NCI-H69 (cell line): ENCODE measurements around the gene ABHD16B.
"Not testable (repeated sequence)": the region's sequence is repeated elsewhere in the genome, so short reads cannot be mapped to it uniquely, and the experiment has no call there.

ENCODE experiments used
- DNase-seq: peaks from one replicate; lab custom pipeline; 2025; lab: John Stamatoyannopoulos, UW

ABHD16B gene

DNA sequence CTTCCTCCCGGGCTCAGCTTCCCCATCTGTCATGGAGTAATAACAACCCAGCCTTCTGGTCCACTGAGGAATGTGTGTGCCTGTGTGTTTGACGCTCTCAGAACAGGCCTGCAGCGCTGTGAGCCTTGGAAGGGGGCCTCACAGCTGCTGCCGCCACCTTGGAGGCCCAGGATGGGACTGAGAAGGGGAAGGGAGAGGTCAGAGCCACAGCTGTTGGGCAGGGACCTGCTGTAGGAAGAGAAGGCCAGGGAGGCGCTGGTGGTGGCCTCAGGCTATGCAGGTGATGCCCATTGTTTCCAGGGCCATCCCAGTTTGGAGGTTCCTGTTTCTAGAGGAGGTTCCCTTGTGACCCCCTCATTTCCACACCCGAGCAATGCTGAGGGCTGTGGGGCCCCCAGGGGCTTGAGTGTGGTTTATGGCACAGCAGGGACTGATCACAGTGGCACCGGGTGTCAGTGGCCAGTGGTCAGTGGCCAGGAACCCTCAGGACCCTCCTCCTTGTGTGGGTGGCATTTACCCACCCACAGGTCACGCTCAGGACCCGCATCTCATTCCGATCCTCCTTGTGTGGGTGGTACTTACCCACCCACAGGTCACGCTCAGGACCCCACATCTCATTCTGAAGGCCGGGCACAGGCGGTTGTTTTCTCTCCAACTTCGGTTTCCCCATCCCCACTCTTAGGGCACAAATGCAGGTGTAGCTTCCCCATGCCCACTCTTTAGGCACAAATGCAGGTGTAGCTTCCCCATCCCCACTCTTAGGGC, 17.8 kb downstream of the ABHD16B start:
- DNase-seq, result no peak

DNA sequence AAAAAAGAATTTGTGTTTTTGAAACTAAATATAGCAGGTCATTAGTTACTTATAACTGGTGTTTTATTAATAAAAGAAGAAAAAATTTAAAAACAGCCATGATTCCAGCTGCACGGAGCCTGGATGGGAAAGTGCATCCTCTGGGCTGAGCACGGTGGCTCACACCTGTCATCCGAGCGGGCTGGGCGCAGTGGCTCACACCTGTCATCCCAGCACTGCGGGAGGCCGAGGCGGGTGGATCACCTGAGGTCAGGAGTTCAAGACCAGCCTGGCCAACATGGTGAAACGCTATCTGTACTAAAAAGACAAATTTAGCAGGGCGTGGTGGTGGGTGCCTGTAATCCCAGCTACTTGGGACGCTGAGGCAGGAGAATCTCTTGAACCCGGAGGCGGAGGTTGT, 19.6 kb downstream of the ABHD16B start:
- not testable (repeated sequence) for DNase-seq

DNA sequence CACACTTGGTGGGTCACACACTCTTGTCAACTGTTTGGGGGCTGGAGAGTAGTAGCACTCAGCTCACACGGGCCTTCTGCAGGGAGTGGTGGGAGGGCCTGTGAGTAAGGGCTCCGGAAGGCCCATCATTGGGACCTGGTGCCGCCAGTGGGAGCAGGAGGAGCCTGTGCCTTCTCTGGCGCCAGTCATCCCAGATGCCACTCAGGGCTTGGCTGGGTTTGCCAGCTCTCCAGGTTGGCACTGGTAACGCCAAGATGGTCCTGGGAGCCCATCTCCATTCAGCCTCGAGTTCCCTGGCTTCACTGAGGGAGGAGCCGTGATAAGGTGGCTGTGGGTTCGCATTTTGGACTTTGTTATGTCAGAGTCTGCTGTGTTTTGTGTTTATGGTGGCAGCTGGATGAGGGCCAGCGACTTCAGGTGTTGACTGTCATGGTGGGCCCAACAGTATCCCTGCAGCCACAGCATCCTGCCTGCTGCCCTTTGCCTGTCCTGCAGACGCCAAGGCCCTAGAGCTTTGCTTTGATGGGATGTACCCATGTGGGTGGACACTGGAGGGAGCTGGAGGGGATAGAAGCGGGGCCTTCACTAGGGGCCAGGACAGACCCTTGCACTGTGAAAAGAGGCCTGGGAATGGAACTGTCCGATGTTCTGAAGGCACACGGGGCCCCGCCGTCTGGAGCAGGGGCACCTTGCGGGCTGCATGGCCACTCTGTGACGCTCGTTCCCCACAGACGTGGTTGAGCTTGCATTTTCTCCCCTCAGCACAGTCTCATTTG, 20.3 kb downstream of the ABHD16B start:
- DNase-seq, result no peak

DNA sequence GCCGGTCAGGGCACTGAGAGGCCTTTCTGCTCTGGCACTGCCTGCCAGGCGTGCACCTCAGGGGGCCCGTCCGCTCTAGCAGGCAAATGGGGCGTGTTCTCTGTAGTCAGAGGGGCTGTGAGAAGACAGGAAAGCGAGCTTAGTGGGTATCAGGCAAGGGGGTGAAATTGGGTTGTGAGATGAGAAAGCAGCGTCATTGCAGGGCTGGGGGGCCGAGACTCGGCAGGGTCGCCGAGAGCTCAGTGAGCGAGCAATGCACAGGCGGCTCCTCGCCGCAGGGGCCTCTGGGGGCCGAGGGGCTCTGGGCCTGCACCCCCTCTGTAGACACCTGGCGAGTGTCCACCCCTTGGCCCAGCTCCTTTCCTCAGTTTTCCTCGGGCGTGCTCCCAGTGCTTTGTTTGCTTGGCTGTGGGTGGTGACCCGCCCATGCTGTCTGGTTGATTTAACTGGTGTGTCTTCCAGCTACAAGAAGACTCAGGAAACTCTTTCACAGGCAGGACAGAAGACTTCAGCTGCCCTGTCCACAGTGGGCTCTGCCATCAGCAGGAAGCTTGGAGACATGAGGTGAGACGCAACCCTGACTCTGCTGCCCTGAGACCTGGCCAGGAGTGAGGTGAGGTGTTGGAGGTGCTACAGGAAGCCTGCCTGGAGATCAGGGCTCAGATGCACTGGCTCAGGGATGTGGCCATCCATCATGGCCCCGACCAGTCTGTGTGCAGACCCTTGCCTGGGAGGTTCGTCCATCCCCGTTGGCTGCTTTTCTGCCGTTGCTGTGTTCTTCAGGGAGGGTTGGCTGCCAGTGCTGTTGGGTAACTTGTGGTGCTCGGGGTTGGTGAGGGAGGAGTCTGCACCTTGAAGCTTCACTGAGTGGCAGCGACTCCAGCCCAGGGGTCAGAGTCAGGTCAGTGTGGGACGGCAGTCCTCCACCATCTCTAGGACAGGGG, 21.2 kb downstream of the ABHD16B start:
- DNase-seq, result no peak

DNA sequence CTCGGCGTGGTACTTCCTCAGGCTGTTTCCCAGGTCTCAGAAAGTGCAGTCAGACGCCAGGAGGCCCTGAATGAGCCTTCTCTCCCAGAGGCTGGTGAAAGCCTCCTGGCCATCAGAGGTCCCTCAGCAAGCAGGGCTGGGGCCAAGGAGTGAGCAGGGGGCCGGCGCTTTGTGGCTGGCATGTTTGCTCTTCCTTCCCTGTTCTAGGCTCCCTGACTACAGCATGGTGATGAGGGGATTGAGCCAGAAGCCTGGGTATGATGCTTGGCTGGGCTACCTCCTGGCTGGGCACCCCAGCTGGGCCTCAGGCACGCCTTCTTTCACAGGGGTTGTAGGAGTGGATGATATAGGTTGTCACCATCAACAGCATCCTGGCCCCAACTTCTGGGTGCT, 21.9 kb downstream of the ABHD16B start:
- no peak for DNase-seq

DNA sequence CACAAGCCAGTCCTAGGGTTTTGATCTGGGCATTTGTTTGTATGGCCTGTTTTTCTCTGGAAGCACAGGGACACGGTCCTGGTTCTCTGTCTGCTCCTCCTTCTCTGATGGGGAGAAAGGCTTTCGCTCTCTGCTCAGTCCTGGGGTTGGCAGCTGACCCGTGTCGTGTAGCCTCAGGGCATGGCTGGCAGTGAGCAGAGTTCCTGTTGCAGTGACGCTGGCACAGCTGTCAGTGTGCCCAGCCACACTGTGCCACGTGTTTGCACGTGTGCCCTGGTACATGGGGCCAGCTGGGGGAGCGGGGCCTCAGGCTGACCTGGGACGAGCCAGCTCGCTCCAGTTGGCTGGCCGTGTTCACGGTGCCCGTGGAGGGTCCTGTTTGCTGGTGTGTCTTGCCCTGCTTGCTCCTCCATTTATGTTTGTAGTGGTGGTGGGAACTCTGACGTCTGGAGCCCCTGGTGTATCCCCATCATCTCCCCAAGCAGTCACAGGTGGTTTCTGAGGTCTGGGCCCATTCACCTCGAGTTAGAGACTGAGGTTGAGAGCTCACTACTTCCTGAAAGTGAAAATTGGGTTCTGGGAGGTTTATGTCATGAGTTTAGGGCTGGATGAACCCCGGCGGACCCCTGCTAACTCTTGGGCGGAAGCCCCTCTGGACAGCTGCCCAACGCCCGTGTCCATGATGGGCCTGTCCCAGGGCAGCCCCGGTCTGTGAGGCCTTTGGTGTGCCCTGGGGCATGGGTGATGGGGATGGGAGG, 23.4 kb downstream of the ABHD16B start:
- no peak for DNase-seq

DNA sequence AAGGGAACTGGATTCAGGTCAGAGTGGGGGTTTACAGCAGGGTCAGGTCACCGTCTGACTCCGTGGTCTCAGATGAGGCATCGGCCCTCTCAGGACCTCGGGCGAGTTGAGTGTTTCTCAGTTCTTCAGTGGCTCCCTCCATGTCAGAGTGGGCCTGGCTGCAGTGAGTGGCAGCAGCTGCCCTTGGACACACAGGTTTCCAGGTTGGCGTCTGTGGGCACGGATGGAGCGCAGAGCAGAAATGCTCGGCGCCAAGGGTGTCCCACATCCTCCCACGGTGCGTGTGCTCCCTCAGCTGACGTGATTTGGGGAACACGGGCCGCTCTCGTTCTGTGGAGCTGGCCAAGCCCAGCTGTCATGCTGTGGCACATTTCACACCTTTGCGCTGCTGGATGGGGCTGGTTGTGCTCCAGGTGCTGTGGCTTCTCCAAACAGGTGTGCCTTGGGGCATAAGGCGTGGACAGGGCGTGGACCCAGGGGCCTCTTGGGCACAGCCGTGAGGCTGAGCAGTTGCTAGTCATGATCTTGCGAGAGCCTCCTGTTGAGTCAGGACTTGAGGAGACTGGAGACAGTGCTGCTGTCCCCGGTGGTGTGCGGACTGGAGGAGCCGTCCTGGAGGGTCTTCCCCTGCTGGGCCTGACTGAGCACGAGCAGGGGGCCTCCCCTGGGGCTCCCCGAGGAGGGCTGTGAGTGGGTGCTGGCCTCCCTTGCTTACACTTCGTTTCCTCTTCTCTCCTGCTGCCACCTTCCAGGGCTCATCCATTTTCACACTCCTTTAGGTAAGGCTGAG, 24.2 kb downstream of the ABHD16B start:
- DNase-seq, result no peak

DNA sequence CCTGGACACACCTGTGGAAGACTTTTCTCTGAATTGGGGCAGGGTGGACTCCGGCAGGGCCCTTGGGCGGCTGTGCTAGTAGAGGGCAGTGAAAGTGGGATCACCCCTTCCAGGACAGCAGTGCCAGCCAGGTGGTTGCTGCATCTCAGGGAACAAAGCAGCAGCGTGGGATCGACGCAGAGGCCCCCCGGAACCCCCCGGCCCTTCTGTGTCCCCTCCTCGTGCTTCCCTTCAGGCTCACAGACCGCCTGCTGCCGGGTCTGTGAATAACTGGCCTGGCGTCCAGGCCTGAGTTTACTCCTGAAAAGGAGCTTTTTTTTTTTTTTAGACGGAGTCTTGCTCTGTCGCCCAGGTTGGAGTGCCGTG, 24.7 kb downstream of the ABHD16B start:
- no peak for DNase-seq

DNA sequence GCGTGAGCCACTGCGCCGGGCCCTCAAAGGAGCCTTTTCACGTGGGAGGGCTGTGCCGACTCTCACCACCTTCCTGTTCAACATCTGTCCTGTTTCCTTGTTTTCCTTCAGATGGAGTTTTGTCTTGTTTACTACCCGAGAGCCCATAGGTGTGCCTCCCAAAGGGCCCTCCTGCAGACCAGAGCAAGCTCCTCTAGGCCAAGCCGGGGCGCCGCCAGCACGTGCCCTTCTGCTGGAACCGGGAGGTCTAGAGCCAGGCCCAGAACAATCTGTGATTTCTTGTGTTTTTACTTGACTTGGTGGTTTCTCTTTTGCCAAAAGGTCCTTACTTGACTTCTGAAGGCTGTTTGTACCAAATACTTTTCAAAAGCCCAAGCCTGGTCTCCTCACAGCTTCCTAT, 25.6 kb downstream of the ABHD16B start:
- no peak for DNase-seq

DNA sequence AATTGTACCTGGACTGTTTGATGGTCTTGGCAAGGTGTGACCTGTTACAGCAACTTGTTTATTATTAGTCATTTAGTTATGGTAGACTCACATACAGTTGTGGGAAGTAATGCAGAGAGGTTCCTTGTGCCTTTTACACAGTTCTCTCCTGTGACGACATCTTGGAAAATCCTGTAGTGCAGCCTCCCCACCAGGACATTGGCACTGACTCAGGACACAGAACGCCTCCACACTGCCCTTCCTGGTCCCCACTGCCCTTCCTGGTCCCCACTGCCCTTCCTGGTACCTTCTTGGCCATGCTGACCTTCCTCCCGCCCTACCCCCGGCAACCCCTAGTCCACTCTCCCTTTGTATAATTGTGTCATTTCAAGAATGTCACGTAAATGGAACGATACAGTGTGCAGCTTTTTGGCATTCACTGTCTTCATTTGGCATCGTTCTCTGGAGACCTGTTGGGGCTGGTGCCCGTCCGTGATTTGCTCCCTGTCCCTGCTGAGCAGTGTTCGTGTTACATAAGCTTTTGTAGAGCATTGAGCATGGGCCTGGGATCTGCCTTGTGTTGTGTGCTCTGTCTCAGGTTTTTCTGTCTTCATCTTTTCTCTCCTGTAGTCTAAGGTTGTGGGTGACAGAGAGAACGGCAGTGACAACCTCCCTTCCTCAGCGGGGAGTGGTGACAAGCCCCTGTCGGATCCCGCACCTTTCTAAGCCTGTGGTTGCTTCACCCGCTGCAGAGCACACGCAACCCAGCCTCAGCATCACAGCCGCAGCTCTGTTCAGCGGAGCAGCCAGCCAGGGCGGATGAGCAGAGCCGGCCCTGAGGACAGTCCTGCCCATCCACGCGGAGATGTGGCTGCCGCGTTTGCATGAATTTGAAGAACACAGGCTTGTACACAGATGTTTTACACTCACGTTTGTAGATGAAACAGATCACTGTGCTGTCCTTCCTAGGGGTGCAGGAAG, 28.2 kb downstream of the ABHD16B start:
- no peak for DNase-seq

DNA sequence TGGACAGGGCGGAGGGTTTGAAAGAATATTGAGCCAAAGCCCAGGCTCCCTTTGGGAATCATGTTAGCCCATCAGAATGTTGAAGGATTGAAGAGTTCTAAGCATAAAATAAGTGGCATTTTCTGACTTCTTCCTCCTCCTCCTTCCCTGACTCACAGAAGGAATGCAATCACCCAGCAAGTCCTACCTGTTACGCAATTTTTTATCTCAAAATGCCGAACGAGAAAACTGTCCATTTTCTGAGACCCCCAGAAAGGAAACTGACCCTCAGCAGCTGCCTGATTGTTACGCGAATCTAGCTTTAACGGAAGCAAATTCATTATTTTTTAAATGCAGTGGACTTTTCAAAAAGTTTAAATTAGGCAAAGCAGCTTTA, 28.9 kb downstream of the ABHD16B start:
- DNase-seq, result no peak

DNA sequence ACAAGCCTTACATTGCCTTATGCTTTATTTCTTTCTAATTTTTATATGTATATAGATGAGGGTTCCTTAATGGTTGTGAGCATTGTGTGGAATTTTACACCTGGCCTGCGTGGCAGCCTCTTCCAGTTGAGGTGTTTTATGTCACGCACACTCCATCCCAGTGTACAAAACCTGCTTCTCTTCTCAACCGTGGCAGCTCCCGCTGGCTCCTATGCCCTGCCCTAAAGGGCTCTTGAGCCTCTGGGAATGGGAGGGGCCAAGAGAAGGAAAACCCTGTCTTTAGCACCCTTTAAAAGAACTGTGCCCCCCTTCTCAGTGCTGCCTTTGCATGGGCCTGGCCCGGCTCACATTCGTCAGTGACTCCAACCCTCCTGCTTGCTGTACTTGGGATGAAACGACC, 29.3 kb downstream of the ABHD16B start:
- no peak for DNase-seq

DNA sequence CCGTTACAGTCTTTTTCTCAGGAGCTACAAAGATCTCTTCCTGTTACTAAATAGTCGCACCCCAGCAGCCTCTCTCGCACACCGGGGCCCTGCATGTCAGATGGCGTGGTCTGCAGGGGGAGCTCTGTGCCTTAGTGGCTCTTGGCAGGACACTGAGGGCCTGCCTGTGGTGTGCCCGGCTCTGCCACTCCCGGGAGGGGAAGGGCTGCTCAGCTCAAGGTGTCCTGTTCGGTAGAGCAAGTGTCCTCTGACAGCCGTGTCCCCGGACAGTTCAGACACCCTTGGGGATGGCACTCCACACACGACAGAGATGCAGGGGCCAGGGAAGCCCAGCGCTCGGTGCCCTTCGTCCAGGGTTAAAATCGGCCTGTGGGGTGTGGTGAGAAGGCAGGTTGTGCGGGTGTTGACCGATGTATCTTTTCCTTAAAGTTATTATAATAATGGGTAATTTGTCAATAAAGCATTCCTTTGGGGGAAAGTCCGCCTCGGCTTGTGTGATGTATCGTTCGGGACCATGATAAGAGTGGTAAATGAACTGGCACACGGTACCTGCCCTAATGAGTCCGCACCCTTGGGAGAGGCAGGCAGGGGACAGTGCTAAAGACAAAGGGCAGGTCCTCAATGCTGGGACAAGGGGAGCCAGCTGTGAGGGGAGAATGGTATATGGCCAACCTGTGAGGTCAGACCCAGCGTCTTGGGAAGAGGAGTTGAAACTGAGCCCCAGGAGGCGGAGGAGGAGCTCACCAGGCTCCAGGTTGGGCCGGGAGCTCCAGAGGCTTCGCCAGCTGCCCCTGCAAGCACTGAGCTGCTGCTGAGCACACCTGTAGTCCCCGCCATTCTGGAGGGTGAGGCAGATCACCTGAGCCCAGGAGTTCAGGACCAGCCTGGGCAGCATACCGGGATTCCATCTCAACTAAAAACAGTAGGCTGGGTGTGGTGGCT, 30.0 kb downstream of the ABHD16B start:
- no peak for DNase-seq

DNA sequence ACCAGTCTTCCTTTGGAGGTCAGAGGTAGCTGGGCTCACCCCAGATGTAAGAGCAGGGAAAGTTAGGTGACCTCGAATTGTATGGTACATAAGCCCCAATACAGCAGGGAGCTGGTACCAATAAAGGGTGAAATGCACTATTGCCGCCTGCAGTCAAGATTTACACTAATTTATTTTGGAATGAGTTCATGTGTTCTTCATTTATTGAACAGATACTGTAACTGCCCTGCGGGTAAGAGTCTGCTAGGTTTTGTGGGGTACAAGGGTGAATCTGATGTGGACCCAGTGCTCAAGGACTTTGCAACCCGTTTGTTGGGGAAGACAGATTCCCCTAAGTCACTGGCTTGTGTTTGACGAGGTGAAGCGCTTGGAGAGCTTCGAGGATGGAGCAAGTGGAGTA, 31.1 kb downstream of the ABHD16B start:
- DNase-seq, result no peak

DNA sequence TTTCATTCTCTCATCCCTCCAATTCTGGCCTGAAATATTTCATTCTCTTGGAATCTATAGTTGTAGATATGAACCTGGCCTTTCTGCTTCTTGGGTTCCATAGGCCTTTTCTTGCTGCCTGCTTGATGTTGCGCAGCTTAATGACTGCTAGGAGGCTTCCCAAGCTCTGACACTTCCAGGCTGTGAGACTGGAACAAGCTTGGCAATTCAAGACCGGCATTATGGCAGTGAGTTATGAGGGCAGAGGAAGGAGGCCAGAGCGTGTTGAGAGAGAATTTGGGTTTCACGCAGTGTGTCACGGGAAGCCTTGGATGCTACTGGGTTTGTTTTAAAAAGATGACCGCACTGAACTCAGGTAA, 32.7 kb downstream of the ABHD16B start:
- peak; percentile 9 for DNase-seq

DNA sequence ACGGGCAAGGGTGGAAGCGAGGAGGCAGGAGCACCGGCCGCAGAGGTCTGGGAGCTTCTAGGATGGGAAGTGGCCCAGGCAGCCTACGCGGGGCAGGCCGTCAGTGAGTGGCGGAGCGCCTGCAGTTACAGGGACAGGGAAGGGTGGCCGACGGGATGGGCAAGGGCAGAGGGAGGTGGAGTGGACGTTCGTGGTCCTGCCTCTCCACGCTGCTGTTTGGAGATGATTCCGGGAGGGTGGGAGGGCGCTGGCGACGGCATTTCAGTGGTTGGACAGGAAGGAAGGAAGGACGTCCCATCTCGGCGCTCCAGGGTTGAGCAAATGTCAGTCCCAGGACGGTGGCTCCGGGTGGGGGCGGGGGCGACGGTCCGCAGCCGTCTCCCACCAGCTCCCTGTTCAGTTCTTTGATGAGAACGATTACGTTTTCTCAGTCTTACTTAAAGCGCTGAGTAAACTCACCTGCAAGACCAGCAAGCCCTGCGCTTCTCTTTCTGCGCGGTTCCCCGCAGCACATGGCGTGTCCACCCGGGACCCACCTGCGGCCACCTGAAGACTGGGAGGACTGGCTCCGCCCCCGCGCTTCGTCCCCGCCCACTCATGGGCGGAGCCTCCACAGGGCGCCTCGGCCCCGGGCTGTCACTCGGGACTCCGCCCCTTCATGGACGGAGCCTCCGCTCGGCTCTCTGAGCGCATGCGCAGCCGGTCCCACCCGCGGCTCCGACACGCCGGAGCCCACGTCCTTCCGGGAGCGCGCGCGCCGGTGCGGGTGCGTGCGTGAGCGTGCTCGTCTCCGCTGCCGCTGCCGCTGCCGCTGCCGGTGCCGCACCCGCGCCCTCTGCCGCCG, 33.3 kb downstream of the ABHD16B start, which contains the start of gene DNAJC5:
TSS of gene DNAJC5 (plus strand) at position 769 of the 844 bp plus-strand sequence. CDS start 33,220 bp downstream, outside the sequence.
- peak; percentile 92 for DNase-seq

DNA sequence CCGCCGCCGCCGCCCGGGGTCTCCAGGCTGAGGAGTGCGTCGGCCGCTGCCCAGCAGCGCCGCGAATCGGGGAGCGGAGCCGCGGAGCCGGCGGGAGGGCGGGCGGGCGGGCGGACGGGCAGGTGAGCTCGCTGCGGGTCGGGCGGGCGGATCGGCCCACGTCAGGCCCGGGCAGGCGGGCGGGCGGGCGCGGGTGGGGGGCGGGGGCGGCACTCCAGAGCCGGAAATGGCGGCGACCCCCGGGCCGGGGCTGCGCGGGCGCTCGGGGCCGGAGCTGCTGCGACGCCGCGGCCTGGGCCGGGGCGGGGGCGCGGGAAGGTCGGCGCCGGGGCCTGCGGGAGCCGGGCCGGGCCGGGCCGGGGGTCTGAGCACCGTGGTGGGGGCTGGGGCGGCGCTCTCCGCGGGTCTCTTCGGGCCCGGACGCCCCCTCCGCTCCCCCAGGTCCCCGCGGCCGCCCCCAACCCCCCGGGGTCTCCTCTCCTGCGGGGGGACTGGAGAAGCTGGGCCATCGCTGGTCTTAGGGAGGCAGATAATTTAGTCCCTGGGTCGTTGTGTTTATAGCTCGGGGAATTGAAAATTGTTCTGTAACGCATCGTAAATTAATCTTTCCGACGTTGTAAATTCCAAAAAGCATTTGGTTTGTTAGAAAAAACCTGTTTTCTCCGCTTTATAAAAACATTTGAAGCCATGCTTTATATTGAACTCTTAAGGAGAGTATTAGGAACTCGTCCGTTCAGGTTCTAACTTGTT, 34.1 kb downstream of the ABHD16B start:
- peak; percentile 25 for DNase-seq
